ENCODE measurements around the gene HSD17B2. TPM values are rescaled to one million over a fixed set of nuclear protein-coding genes. Genes with fewer than 3 reads are reported as not detected.
"Not testable (repeated sequence)": the region's sequence is repeated elsewhere in the genome, so short reads cannot be mapped to it uniquely, and the experiment has no call there.

The HSD17B2 gene
- total RNA-seq, 4 donors from 2014 or later = not detected

DNA sequence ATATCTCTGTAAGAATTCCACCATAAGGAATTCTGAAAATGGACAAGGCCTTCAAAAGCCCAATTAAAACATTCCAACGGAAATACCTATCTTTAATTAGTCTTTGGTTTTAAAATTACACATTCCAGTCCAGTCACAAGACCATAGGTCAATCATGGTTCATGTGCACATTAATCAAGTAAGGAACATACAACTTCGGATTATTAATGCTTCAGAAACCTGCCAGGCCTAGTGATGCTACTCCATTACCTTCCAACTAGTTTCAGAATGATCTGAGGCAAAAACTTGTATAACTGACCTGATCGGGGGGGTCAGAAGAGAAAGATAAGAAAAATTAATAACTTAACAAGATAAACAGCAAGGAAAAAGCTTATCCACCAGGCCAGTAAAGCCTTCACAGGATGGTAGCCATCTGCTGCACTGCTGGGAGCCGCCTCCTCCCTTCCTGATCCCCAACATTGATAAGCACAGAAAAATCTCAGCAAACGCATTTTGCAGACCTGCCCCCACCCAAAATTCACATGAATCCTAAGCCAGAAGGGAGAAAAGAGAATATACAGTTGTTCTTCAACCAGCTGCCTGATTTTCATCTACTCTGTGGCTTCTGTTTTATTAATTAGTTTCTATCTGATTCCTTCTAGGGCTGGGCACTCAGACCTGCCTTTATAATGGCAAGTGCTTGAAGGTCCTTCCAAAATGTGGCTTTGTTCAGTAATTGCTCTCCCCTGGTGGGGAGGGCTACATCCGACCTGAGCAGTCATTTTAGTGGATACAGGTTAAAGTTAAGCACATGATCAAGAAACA lies 29.8 kb upstream of the HSD17B2 start:
- Histone ChIP-seq H3K36me3 (no peaks in the 10 kb centered on the region), H3K9me3 (peaks cover 0 to 14% (median 0%) of the 10 kb centered on the region in 4 donors), H3K27me3 (no peaks in the 10 kb centered on the region), H3K4me3 (no peak overlapping the region), H3K27ac (no peak overlapping the region), H3K4me1 (no peaks in the 10 kb centered on the region)
- 59 to 70% methylated on average over 6 of the region's 6 CpGs for WGBS, 2 donors
- TF ChIP-seq POLR2A (IDR thresholded peaks at IDR 0.05) = no peak
- no peak for TF ChIP-seq EP300 (IDR thresholded peaks at IDR 0.05)
- TF ChIP-seq, protein P1, sequence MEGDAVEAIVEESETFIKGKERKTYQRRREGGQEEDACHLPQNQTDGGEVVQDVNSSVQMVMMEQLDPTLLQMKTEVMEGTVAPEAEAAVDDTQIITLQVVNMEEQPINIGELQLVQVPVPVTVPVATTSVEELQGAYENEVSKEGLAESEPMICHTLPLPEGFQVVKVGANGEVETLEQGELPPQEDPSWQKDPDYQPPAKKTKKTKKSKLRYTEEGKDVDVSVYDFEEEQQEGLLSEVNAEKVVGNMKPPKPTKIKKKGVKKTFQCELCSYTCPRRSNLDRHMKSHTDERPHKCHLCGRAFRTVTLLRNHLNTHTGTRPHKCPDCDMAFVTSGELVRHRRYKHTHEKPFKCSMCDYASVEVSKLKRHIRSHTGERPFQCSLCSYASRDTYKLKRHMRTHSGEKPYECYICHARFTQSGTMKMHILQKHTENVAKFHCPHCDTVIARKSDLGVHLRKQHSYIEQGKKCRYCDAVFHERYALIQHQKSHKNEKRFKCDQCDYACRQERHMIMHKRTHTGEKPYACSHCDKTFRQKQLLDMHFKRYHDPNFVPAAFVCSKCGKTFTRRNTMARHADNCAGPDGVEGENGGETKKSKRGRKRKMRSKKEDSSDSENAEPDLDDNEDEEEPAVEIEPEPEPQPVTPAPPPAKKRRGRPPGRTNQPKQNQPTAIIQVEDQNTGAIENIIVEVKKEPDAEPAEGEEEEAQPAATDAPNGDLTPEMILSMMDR (IDR thresholded peaks at IDR 0.05) = no peak
- no peak for DNase-seq (ENCODE audit: low spot score in 2 of 2)

DNA sequence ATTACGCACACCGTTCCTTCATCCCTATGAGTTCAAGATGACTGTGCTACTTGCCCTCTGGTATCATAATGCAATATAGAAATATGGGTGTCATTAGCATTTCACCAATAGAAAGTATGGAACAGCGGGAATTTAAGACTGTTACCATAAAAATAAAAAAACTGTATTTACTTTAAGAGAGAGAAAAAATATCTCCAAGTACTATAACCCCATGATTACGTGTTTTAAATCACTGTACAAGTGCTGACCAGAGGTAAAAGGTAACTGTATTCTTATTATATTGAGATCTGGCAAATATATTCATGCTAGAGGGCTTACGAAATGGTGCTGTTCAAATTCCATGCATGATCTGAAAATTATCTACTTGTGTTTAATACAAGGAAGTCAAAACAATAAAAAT lies 29.0 kb upstream of the HSD17B2 start:
- H3K4me3 ChIP-seq = no peak overlapping the region
- peaks cover 0 to 14% (median 0%) of the 10 kb centered on the region in 4 donors for H3K9me3 ChIP-seq
- 86 to 87% methylated on average over 5 of the region's 5 CpGs for WGBS, 2 donors
- TF ChIP-seq POLR2A (IDR thresholded peaks at IDR 0.05) = no peak
- TF ChIP-seq, protein P1 (IDR thresholded peaks at IDR 0.05) = no peak
- TF ChIP-seq EP300 (IDR thresholded peaks at IDR 0.05) = no peak
- DNase-seq (ENCODE audit: low spot score in 2 of 2) = no peak
- peaks cover 0 to 4% of the 10 kb centered on the region in 2 donors for H3K27me3 ChIP-seq
- H3K27ac ChIP-seq = no peak overlapping the region
- no peaks in the 10 kb centered on the region for H3K36me3 ChIP-seq
- H3K4me1 ChIP-seq = no peaks in the 10 kb centered on the region

DNA sequence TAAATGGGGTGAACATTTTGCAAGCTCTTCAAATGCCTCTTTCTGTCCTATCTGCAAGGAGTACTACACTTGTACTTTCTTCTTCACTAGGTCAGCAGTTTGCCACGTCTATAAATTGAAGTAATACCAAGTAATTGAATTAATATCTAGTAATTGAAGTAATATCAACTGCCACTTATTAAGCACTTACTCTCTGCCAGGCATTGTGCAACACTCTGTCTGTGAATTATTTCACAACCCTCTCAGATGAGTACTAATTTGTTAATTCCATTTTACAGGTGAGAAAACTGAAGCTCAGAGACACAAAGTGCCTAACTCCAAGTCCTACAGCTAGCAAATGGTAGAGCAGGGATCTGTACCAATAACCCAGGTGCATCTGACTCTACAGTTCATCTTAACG lies 27.9 kb upstream of the HSD17B2 start:
- WGBS, 2 donors = 81 to 86% methylated on average over 2 of the region's 2 CpGs
- H3K36me3 ChIP-seq = no peaks in the 10 kb centered on the region
- TF ChIP-seq EP300 (IDR thresholded peaks at IDR 0.05) (no peak), POLR2A (IDR thresholded peaks at IDR 0.05) (no peak)
- TF ChIP-seq, protein P1 (IDR thresholded peaks at IDR 0.05) = no peak
- no peak for DNase-seq (ENCODE audit: low spot score in 2 of 2)
- H3K27me3 ChIP-seq = peaks cover 0 to 11% of the 10 kb centered on the region in 2 donors
- no peak overlapping the region for H3K4me3 ChIP-seq
- H3K4me1 ChIP-seq = no peaks in the 10 kb centered on the region
- H3K9me3 ChIP-seq = peaks cover 0 to 14% (median 0%) of the 10 kb centered on the region in 4 donors
- no peak overlapping the region for H3K27ac ChIP-seq

GRCh38 chr16:82008957-82009592 lies 26.0 kb upstream of the HSD17B2 start:
- no peak for TF ChIP-seq POLR2A (IDR thresholded peaks at IDR 0.05)
- no peak for TF ChIP-seq EP300 (IDR thresholded peaks at IDR 0.05)
- TF ChIP-seq, protein P1 (IDR thresholded peaks at IDR 0.05) = no peak
- Histone ChIP-seq H3K36me3 (no peaks in the 10 kb centered on the region), H3K4me1 (no peaks in the 10 kb centered on the region), H3K4me3 (no peak overlapping the region), H3K27me3 (peaks cover 0 to 11% of the 10 kb centered on the region in 2 donors), H3K27ac (no peak overlapping the region), H3K9me3 (peaks cover 0 to 18% (median 0%) of the 10 kb centered on the region in 4 donors)
- WGBS, 2 donors = 98% methylated on average over 9 of the region's 9 CpGs
- DNase-seq (ENCODE audit: low spot score in 2 of 2) = no peak

DNA sequence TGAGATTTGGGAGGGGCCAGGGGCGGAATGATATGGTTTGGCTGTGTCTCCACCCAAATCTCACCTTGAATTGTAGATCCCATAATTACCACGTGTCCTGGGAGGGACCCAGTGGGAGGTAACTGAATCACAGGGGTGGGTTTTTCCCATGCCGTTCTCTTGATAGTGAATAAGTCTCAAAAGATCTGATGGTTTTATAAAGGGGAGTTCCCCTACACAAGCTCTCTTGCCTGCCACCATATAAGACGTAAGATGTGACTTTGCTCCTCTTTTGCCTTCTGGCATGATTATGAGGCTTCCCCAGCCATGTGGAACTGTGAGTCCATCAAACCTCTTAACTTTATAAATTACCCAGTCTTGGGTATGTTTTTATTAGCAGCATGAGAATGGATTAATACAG lies 25.3 kb upstream of the HSD17B2 start:
- H3K4me1 ChIP-seq; H3K4me3 ChIP-seq; H3K27ac ChIP-seq; H3K36me3 ChIP-seq; DNase-seq (ENCODE audit: low spot score in 2 of 2): not testable (repeated sequence)
- 88 to 91% methylated on average over 4 of the region's 4 CpGs for WGBS, 2 donors
- H3K27me3 ChIP-seq = peaks cover 0 to 11% of the 10 kb centered on the region in 2 donors
- H3K9me3 ChIP-seq = peaks cover 0 to 18% (median under 1%) of the 10 kb centered on the region in 4 donors

Measured in tibial nerve (tissue), 4 donors.